Tibial nerve (tissue), 4 donors: ENCODE data around the gene MRPL54. TPM values are rescaled to one million over a fixed set of nuclear protein-coding genes. Genes with fewer than 3 reads are reported as not detected.
"Not testable (repeated sequence)": the region's sequence is repeated elsewhere in the genome, so short reads cannot be mapped to it uniquely, and the experiment has no call there.

Source experiments
- DNase-seq, 2 donors: peaks; one replicate each; pipeline ENCODE4 v3.0.0-alpha.2; 2019; ENCODE audit warnings: low spot score in 2 of 2
- H3K27ac ChIP-seq, 4 donors: fragments of 200-600 bp; sonication (generic) in 3 of 4; one replicate each; pipeline ENCODE4 v1.5.1; 2017 to 2019; ENCODE audit warnings: mild to moderate bottlenecking in 1 of 4
- H3K27me3 ChIP-seq, 2 donors: fragments of 200-600 bp; sonication (generic) in 1 of 2; one replicate each; pipeline versions ENCODE4 v1.5.1 to v1.6.0; 2017 to 2019
- H3K36me3 ChIP-seq, 3 donors: fragments of 200-600 bp; sonication (generic); one replicate each; pipeline ENCODE4 v1.5.1; 2018 to 2019
- H3K4me1 ChIP-seq, 4 donors: fragments of 200-600 bp; sonication (generic) in 3 of 4; one replicate each; pipeline ENCODE4 v1.5.1; 2017 to 2019
- H3K4me3 ChIP-seq, 4 donors: fragments of 200-600 bp; sonication (generic) in 3 of 4; one replicate each; pipeline ENCODE4 v1.5.1; 2017 to 2019; ENCODE audit warnings: mild to moderate bottlenecking in 1 of 4, moderate library complexity in 1 of 4
- H3K9me3 ChIP-seq, 4 donors: fragments of 200-600 bp; sonication (generic) in 3 of 4; one replicate each; pipeline ENCODE4 v1.5.1; 2017 to 2019
- EP300 ChIP-seq, 2 donors: sonication (generic); formaldehyde crosslinking; IDR thresholded peaks; one replicate each; pipeline ENCODE4 v1.6.1; 2017; ENCODE audit warnings: antibody characterized with exemption in 2 of 2, mild to moderate bottlenecking in 1 of 2
- POLR2A ChIP-seq, 2 donors: fragments of 450-650 bp; IDR thresholded peaks; one replicate each; pipeline ENCODE4 v1.6.1; 2017; ENCODE audit warnings: antibody characterized with exemption in 2 of 2, mild to moderate bottlenecking in 2 of 2, moderate library complexity in 2 of 2
- WGBS, 2 donors: methylation state at CpG; one replicate each; pipeline ENCODE4 v1.1.5; 2018; 5-methylcytosine and 5-hydroxymethylcytosine counted together
- total RNA-seq, 4 donors: library from RNA; depleted of rRNA; stranded (reverse); fragments of >200 nt; gene quantifications; one replicate each; pipeline ENCODE4 v1.1.0, GENCODE V29; 2016
- TF ChIP-seq, protein P1 (sequence below), 5 experiments: fragments of 200-600 bp in 3 of 5; fragments of 450-650 bp in 2 of 5; sonication (generic) in 3 of 5; IDR thresholded peaks; one replicate each; pipeline ENCODE4 v1.5.1; 2016 to 2019; ENCODE audit warnings: antibody characterized with exemption in 5 of 5, mild to moderate bottlenecking in 3 of 5, moderate library complexity in 2 of 5

MRPL54 gene
- total RNA-seq, 4 donors from 2014 or later: 44.1 to 111 (median 59.2) TPM

DNA sequence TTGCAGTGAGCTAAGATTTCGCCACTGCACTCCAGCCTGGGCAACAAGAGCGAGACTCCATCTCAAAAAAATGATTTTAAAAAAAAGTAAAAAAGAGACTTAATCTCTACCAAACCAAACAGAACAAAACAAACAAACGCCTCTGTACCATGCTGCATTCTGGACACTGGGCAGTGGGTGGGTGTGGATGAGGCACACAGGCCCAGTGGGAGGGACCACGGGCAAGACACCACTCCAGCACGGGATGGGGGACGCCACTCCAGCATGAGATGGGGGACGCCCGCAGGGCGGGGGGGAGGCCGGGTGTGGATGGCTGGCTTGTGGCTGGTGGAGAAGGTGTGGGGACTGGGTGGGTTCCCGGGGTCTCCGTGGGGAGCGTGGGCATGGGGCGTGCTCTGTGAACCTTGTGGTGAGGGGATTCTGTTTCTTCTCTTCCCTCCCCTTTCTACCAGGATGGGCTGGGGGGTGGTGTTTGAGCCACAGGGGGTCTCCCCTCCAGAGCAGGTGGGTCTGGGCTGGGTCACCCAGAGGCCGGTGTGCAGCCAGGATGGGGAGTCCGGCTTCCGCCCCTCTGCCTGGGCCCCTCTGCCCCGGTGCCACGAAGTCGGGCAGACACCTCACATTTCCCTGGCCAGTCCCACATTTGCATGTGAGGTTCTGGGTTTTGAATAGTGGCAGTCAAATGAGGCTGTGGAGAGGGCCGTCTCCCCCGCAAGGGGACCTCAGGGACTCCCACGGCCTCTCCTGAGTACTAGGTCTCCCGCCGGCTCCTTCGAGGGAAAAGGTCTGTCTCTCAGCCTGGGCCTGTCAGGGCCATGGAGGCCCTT lies 47.6 kb downstream of the MRPL54 start:
- no peak overlapping the region for H3K4me3 ChIP-seq
- no peak overlapping the region for H3K27ac ChIP-seq
- peaks cover 0 to 22% of the 10 kb centered on the region in 2 donors for H3K27me3 ChIP-seq
- peaks cover 0 to 10% (median 0%) of the 10 kb centered on the region in 4 donors for H3K4me1 ChIP-seq
- H3K36me3 ChIP-seq: no peaks in the 10 kb centered on the region
- H3K9me3 ChIP-seq: no peaks in the 10 kb centered on the region
- 74 to 80% methylated on average over 24 to 26 of the region's 26 CpGs for WGBS, 2 donors
- no peak for TF ChIP-seq EP300 (IDR thresholded peaks at IDR 0.05)
- TF ChIP-seq, protein P1, sequence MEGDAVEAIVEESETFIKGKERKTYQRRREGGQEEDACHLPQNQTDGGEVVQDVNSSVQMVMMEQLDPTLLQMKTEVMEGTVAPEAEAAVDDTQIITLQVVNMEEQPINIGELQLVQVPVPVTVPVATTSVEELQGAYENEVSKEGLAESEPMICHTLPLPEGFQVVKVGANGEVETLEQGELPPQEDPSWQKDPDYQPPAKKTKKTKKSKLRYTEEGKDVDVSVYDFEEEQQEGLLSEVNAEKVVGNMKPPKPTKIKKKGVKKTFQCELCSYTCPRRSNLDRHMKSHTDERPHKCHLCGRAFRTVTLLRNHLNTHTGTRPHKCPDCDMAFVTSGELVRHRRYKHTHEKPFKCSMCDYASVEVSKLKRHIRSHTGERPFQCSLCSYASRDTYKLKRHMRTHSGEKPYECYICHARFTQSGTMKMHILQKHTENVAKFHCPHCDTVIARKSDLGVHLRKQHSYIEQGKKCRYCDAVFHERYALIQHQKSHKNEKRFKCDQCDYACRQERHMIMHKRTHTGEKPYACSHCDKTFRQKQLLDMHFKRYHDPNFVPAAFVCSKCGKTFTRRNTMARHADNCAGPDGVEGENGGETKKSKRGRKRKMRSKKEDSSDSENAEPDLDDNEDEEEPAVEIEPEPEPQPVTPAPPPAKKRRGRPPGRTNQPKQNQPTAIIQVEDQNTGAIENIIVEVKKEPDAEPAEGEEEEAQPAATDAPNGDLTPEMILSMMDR (IDR thresholded peaks at IDR 0.05): no peak
- TF ChIP-seq POLR2A (IDR thresholded peaks at IDR 0.05): no peak
- no peak for DNase-seq

DNA sequence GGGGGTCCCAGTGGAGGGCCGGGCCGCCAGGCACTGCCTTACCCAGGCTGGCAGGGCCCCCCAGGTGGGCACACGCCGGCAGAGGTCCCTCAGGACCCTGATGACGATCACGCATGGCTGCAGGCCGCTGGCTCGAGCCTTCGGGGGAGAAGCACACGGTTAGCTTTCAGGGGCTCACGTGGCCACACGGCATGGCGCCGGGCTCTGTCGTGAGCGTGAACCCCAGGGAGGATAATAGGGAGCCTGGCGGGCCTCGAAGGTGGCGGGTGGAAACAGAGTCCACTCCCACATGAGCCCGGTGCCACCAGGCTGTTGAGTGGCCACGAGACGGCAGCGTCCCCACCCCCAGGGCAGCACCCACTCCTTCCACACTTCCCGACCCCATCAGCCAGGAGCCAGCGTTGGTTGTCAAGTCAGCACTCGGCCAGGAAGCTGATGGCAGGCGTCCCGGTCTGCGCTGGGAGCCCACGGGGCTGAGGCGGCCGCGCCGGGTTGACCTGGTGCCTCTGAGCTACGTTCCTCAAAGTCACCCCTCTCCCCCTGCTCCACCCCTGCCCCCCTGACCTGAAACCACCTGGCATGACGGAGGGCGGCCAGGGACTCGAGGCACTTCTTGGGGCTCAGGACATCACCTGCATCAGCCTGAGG lies 48.4 kb downstream of the MRPL54 start:
- H3K36me3 ChIP-seq: no peaks in the 10 kb centered on the region
- DNase-seq: no peak
- WGBS, 2 donors: 82 to 88% methylated on average over 11 to 36 of the region's 38 CpGs
- H3K9me3 ChIP-seq: no peaks in the 10 kb centered on the region
- no peak overlapping the region for H3K27ac ChIP-seq
- H3K27me3 ChIP-seq: peaks cover 0 to 14% of the 10 kb centered on the region in 2 donors
- H3K4me1 ChIP-seq: peaks cover 0 to 10% (median 0%) of the 10 kb centered on the region in 4 donors
- TF ChIP-seq EP300 (IDR thresholded peaks at IDR 0.05) (no peak), POLR2A (IDR thresholded peaks at IDR 0.05) (no peak)
- TF ChIP-seq, protein P1 (IDR thresholded peaks at IDR 0.05): no peak
- H3K4me3 ChIP-seq: no peak overlapping the region

GRCh38 chr19:3813473-3814392 lies 51.3 kb downstream of the MRPL54 start:
- Histone ChIP-seq H3K4me3 (no peak overlapping the region), H3K9me3 (no peaks in the 10 kb centered on the region), H3K27ac (no peak overlapping the region), H3K36me3 (no peaks in the 10 kb centered on the region), H3K4me1 (peaks cover 0 to 10% (median 0%) of the 10 kb centered on the region in 4 donors), H3K27me3 (peaks cover 0 to 12% of the 10 kb centered on the region in 2 donors)
- TF ChIP-seq POLR2A (IDR thresholded peaks at IDR 0.05) (no peak), EP300 (IDR thresholded peaks at IDR 0.05) (no peak)
- TF ChIP-seq, protein P1 (IDR thresholded peaks at IDR 0.05): no peak
- 78 to 81% methylated on average over 11 to 22 of the region's 22 CpGs for WGBS, 2 donors
- no peak for DNase-seq

GRCh38 chr19:3814648-3815047 lies 52.2 kb downstream of the MRPL54 start:
- no peak overlapping the region for H3K4me3 ChIP-seq
- WGBS, 2 donors: 91 to 96% methylated on average over 4 of the region's 4 CpGs

DNA sequence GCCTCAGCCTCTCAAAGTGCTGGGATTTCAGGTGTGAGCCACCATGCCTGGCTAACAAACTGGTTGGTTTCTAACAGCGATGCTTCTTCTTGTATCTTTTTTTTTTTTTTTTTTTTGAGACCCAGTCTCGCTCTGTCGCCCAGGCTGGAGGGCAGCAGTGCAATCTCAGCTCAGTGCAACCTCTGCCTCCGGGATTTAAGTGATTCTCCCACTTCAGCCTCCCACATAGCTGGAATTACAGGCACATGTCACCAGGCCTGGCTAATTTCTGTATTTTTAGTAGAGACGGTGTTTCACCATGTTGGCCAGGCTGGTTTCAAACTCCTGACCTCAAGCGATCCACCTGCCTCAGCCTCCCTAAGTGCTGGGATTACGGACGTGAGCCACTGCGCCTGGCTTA lies 53.7 kb downstream of the MRPL54 start:
- H3K27me3 ChIP-seq, H3K4me1 ChIP-seq, DNase-seq, H3K36me3 ChIP-seq, H3K27ac ChIP-seq, H3K4me3 ChIP-seq, H3K9me3 ChIP-seq: not testable (repeated sequence)
- WGBS, 2 donors: 89 to 90% methylated on average over 9 of the region's 9 CpGs

More at GRCh38 chr19:3814648-3815047, 52.2 kb downstream of the MRPL54 start:
- Histone ChIP-seq H3K9me3 (no peaks in the 10 kb centered on the region), H3K27me3 (peaks cover 0 to 12% of the 10 kb centered on the region in 2 donors), H3K4me1 (peaks cover 0 to 10% (median 0%) of the 10 kb centered on the region in 4 donors), H3K36me3 (no peaks in the 10 kb centered on the region), H3K27ac (no peak overlapping the region)
- no peak for DNase-seq
- TF ChIP-seq POLR2A (IDR thresholded peaks at IDR 0.05) (no peak), EP300 (IDR thresholded peaks at IDR 0.05) (no peak)
- TF ChIP-seq, protein P1 (IDR thresholded peaks at IDR 0.05): no peak
